CD1c-positive myeloid dendritic cell (primary cell): ENCODE measurements around the gene FXYD2.

Experiments used
- DNase-seq: peaks from one replicate; pipeline ENCODE4 v3.0.0-alpha.2; 2016; ENCODE audit errors: extremely low spot score

FXYD2 gene

DNA sequence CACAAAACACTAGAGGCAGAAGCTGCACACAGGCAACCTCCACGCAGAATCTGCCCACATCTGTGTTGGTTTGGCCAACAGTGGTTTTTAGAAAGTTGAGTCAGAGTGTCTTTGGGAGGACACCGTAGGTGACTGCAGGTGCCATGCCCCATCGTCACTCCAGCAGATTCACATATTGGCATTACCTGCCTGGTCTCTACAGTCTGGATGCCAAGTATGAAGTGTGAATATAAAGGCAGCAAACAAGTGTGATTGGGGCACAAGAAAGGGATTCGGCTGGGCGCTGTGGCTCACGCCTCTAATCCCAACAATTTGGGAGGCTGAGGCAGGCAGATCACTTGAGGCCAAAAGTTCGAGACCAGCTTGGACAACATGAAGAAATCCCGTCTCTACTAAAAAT, 11.0 kb upstream of the FXYD2 start:
- DNase-seq, result no peak

- DNase-seq, result no peak
These were observed 10.4 kb upstream of the FXYD2 start for GRCh38 chr11:117834838-117835443.

- no peak for DNase-seq
These were observed 9.7 kb upstream of the FXYD2 start for GRCh38 chr11:117834068-117834810.

- DNase-seq, result no peak
These were observed 8.9 kb upstream of the FXYD2 start for GRCh38 chr11:117833401-117833891.

- no peak for DNase-seq
These were observed 8.0 kb upstream of the FXYD2 start for GRCh38 chr11:117832511-117832910.

GRCh38 chr11:117831661-117832415, 7.3 kb upstream of the FXYD2 start:
- DNase-seq, result no peak

DNA sequence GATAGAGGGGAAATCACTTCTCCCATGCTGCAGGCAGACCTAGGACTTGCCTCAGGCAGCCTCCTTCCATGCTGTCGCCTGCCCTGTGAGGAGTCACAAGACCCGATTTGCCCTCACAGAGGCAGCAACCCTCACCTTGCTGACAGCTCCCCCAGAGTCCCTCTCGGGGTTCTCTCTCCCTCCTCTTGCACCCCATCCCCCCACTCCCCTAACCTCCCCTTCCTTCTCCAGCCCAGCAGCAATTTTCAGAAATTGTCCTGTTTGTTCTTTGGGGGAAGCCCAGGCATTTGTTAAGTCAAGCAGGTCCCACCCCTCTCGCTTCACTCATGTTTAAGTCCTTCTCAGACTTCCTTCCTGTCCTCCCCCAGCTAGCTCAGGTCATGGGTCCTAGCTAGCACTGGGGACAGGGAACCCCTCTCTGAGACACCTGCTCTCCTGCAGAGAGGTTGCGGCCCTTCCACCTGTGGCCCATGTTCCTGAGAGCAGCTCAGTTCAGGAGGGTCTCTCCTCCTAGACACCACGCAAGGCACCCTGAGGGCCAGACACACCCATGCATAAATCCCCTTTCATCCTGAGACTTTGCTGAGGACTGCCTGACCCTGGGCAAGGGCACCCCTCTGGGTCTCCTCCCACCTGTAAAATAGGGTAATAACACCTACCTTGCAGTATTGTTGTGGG, 6.3 kb upstream of the FXYD2 start:
- DNase-seq, result peak; percentile 17

DNA sequence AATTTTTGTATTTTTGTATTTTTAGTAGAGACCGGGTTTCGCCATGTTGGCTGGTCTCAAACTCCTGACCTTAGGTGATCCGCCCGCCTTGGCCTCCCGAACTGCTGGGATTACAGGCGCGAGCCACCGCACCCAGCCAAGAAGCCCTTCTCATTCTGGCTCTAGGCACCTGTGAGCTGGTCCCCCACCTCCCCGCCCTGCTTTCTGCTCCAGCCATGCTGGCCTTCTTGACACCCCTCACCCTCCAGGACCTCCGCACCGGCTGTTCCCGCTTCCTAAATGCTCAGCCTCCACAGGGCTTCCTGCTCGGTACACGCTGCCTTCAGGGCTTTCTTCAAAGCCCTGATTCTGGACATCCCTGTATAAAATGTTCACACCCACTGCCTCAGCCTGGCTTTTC, 5.5 kb upstream of the FXYD2 start:
- no peak for DNase-seq

GRCh38 chr11:117829369-117829725, 4.8 kb upstream of the FXYD2 start:
- peak; percentile 12 for DNase-seq

GRCh38 chr11:117828611-117829368, 4.2 kb upstream of the FXYD2 start:
- DNase-seq, result peak; percentile 58

GRCh38 chr11:117827521-117828511, 3.3 kb upstream of the FXYD2 start:
- DNase-seq, result no peak

- DNase-seq, result no peak
These were observed 2.3 kb upstream of the FXYD2 start for GRCh38 chr11:117826832-117827231.

GRCh38 chr11:117826190-117826570, 1.6 kb upstream of the FXYD2 start:
- DNase-seq, result no peak

GRCh38 chr11:117825538-117826189, 1.1 kb upstream of the FXYD2 start:
- DNase-seq, result no peak

- no peak for DNase-seq
These were observed 561 bp downstream of the FXYD2 start for GRCh38 chr11:117823946-117824420.

DNA sequence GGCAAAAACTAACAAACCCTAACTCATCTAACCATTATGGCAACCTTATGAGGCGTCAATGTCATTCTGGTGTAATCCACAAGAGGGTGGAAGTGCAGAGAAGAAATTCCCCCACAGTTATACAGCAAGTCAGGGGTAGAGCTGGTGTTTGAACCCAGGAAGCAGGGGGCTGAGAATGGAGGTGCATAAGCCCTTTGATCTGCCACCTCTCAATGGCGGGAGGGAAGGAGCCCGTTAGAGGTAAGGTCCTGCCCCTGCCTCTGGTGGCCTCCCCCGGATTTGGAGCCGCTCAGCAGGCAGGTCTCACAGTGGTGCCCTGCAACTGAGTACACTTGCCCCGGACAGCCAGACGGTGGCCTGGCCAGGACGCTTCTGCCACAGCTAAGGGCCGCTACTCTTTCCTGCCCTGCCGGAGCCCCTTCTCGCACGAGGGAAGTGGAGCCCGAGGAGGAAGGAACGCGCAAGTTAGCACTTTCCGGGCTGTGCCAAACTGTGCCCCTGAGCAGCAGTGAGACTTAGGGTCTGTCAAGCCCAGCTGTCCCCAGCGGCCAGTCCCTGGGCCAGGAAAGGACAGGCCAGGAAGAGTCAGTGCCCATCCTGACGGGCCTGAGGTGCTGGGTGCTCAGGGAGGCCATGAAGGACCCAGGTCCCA, 1.1 kb downstream of the FXYD2 start:
- DNase-seq, result peak; percentile 47

DNA sequence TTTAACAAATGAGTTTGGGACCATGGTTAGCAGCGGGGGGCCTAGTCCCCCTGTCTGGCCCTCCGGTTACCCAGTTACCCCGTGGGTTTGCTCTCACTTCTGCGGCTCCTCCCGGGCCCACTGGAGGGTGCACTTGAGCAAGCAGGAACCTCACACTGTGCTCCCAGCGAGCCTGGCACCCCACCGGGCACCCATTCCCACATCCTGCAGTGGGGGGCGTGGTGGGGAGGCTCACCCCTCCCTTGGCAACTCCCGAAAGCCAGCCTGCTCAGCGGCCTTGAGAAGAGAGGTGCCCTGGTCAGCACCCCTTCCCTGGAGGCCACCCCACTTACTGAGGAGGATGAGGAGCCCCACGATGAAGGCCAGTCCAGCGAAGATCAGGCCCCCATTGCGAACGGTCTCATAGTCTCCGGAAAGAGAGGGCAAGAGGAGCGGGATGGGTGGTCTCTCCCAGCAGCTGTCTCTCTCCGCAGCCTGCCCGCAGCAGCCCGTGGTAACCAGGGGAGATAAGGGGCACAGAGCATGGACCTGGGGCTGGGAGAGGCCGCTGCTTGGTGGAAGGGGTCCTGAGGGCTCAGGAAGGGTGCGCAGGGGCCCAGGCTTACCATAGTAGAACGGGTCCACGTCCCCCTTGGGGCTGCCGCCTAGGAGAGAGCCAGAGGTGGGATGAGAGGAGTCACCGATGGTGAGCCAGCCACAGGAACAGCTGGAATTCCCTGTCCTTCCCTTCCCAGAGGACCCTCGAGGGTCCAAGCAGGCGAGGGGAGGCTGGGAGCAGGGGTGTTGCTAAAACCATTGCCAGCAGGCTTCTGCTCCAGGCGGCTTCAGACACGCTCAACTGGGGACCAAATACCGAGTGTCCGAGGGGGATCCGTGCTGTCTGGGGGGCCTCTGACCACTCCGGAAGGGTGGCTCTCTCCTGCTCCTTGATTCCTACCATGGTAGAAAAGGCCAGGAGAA, 2.2 kb downstream of the FXYD2 start:
- peak; percentile 53 for DNase-seq

GRCh38 chr11:117821431-117821830, 3.1 kb downstream of the FXYD2 start:
- DNase-seq, result no peak
